Endothelial cell of umbilical vein (primary cell): ENCODE results near the gene PDE11A. TPM values are rescaled to one million over a fixed set of nuclear protein-coding genes. Genes with fewer than 3 reads are reported as not detected.

Source experiments
- BruUV-seq: library from RNA; stranded (reverse); fragments of 400-500 nt; replicated peaks from 2 replicates; lab custom pipeline; 2021; lab: Mats Ljungman, UMichigan
- CTCF ChIA-PET: fragments of 300-600, 350-600 bp; sonication (Branson Sonifier 250); formaldehyde crosslinking; loops from one replicate; lab custom pipeline; 2021; ENCODE audit warnings: antibody characterized with exemption, inconsistent platforms; lab: Charles Lee
- POLR2A ChIA-PET: fragments of 300-600, 350-600 bp; sonication (Branson Sonifier 250); formaldehyde crosslinking; loops from one replicate; lab custom pipeline; 2021; ENCODE audit warnings: antibody characterized with exemption, inconsistent platforms; lab: Charles Lee
- DNase-seq: peaks from one replicate; pipeline ENCODE4 v3.0.0-alpha.2; 2011; ENCODE audit warnings: low read depth, low spot score
- FAIRE-seq: peaks from 2 replicates; lab custom pipeline; 2011; peaks lifted over from hg19 to GRCh38; lab: Jason Lieb, UNC
- H2AFZ ChIP-seq: 2 replicates; pipeline ENCODE4 v1.6.0; 2012; ENCODE audit warnings: low read depth, low read length, control low read depth, inconsistent platforms
- H3K27ac ChIP-seq: 2 replicates; pipeline ENCODE4 v1.5.1; 2011; ENCODE audit warnings: low read depth, mild to moderate bottlenecking, control low read depth, low read length, moderate library complexity; ENCODE audit not compliant: insufficient read depth
- H3K27me3 ChIP-seq, 2 experiments: 2 replicates each; pipeline versions ENCODE4 v1.6.0 to v1.6.1; 2011; ENCODE audit warnings: low read length in 2 of 2, mixed read lengths in 1 of 2; ENCODE audit not compliant: control insufficient read depth in 2 of 2, insufficient read depth in 2 of 2
- H3K36me3 ChIP-seq, 2 experiments: 2 replicates in 1 of 2; 3 replicates in 1 of 2; pipeline ENCODE4 v1.5.1; 2011; ENCODE audit warnings: low read length in 2 of 2, mild to moderate bottlenecking in 1 of 2, moderate library complexity in 1 of 2; ENCODE audit not compliant: control insufficient read depth in 2 of 2, insufficient read depth in 2 of 2; ENCODE audit errors: extremely low read depth in 1 of 2
- H3K4me1 ChIP-seq: 3 replicates; pipeline ENCODE4 v1.5.1; 2011; ENCODE audit warnings: mild to moderate bottlenecking, low read length; ENCODE audit not compliant: control insufficient read depth, insufficient read depth; ENCODE audit errors: extremely low read depth
- H3K4me2 ChIP-seq: 2 replicates; pipeline ENCODE4 v1.6.1; 2011; ENCODE audit warnings: low read length, control low read depth, mixed read lengths; ENCODE audit not compliant: insufficient read depth
- H3K4me3 ChIP-seq, 3 experiments: fragments of 200-600 bp in 1 of 3; sonication (generic), shearing (Covaris generic) in 1 of 3; replicated peaks in 1 of 3; 2 replicates each; pipeline ENCODE4 v1.5.1; 2011 to 2016; ENCODE audit warnings: control low read depth in 3 of 3, low read length in 3 of 3, mild to moderate bottlenecking in 2 of 3, inconsistent platforms in 1 of 3, low read depth in 1 of 3, moderate library complexity in 1 of 3; ENCODE audit not compliant: insufficient read depth in 1 of 3
- H3K79me2 ChIP-seq: 2 replicates; pipeline ENCODE4 v1.6.0; 2012; ENCODE audit warnings: low read length, inconsistent platforms; ENCODE audit not compliant: control insufficient read depth, insufficient read depth
- H3K9ac ChIP-seq: replicated peaks from 2 replicates; pipeline ENCODE3; 2011; ENCODE audit warnings: low read length, control low read depth; ENCODE audit not compliant: insufficient read depth; ENCODE audit errors: extremely low read depth
- H3K9me1 ChIP-seq: replicated peaks from 3 replicates; pipeline ENCODE4 v1.6.0; 2011; ENCODE audit warnings: mild to moderate bottlenecking, low read length; ENCODE audit not compliant: control insufficient read depth, insufficient read depth; ENCODE audit errors: extremely low read depth
- H3K9me3 ChIP-seq: replicated peaks from 2 replicates; pipeline ENCODE4 v1.5.1; 2012; ENCODE audit warnings: low read length, inconsistent platforms; ENCODE audit not compliant: control insufficient read depth, insufficient read depth
- H4K20me1 ChIP-seq: replicated peaks from 2 replicates; pipeline ENCODE3; 2011; ENCODE audit warnings: mild to moderate bottlenecking, low read length; ENCODE audit not compliant: control insufficient read depth, insufficient read depth; ENCODE audit errors: extremely low read depth
- CTCF ChIP-seq, 2 donors: IDR thresholded peaks; 1 replicate in 1 of 2; 2 replicates in 1 of 2; pipeline ENCODE4 v1.5.1; 2011; ENCODE audit warnings: low read length in 2 of 2, mild to moderate bottlenecking in 2 of 2, moderate library complexity in 2 of 2, control low read depth in 1 of 2, inconsistent platforms in 1 of 2, low read depth in 1 of 2; ENCODE audit not compliant: insufficient read depth in 1 of 2; ENCODE audit errors: extremely low read depth in 1 of 2
- EZH2 ChIP-seq: IDR thresholded peaks from 2 replicates; pipeline ENCODE4 v1.6.1; 2012; ENCODE audit warnings: borderline replicate concordance, low read depth, mild to moderate bottlenecking, moderate library complexity, low read length, inconsistent platforms; ENCODE audit not compliant: severe bottlenecking
- FOS ChIP-seq: IDR thresholded peaks from 2 replicates; pipeline ENCODE4 v1.6.1; 2011; ENCODE audit warnings: mild to moderate bottlenecking, low read length, moderate library complexity, borderline replicate concordance; ENCODE audit not compliant: insufficient read depth
- GATA2 ChIP-seq: IDR thresholded peaks from 2 replicates; pipeline ENCODE4 v1.7.0; 2011; ENCODE audit warnings: low read depth, mild to moderate bottlenecking, moderate library complexity, mixed read lengths, low read length; ENCODE audit not compliant: insufficient read length, insufficient read depth
- JUN ChIP-seq: IDR thresholded peaks from 2 replicates; pipeline ENCODE4 v1.6.1; 2011; ENCODE audit warnings: borderline replicate concordance, low read depth; ENCODE audit not compliant: insufficient read length, insufficient read depth
- MAX ChIP-seq: IDR thresholded peaks from 2 replicates; pipeline ENCODE4 v1.6.1; 2011; ENCODE audit not compliant: insufficient read depth, insufficient read length
- MYC ChIP-seq: IDR thresholded peaks from one replicate; pipeline ENCODE4 v1.6.1; 2011; ENCODE audit warnings: mild to moderate bottlenecking, low read depth, low read length
- POLR2A ChIP-seq: IDR thresholded peaks from 2 replicates; pipeline ENCODE4 v1.6.1; 2012; ENCODE audit warnings: low read depth, mild to moderate bottlenecking, control low read depth, low read length
- POLR2AphosphoS5 ChIP-seq: IDR thresholded peaks from 2 replicates; pipeline ENCODE4 v1.6.1; 2012; ENCODE audit warnings: low read depth, mild to moderate bottlenecking, control low read depth, low read length, moderate library complexity; ENCODE audit not compliant: insufficient read depth
- dilution Hi-C: fragments of 300-500 bp; cut with MboI; formaldehyde crosslinking; loops from one replicate; pipeline ENCODE4 v1.15.0; 2019; ENCODE audit warnings: low sequenced_read_pairs; ENCODE audit not compliant: extremely low pct_ligation_motif_present
- intact Hi-C: fragments of 100-400 bp; cut with micrococcal nuclease; formaldehyde crosslinking; loops from one replicate; pipeline ENCODE4 v1.10.0; 2022
- polyA plus RNA-seq, 4 experiments: library from polyadenylated mRNA; depleted of rRNA in 3 of 4; stranded (reverse) in 3 of 4; unstranded in 1 of 4; fragments of >200 nt; gene quantifications; 2 replicates each; pipeline versions ENCODE4 v1.2.1 to v1.2.3, GENCODE V29; 2011 to 2012; ENCODE audit warnings: missing spikeins in 1 of 4
- total RNA-seq: library from RNA; stranded (reverse); gene quantifications from 2 replicates; pipeline ENCODE4 v1.2.3, GENCODE V29; 2021

PDE11A gene
- total and polyA plus RNA-seq, 2 donors (not counting 3 experiments of a cell fraction or from before 2014, with no cell fraction given): 0.07 to 0.51 TPM

- FAIRE-seq (no peak), DNase-seq (no peak)
- H3K9me1 ChIP-seq: no peaks in the 10 kb centered on the region
- ChIA-PET POLR2A (no interaction called here), CTCF (interaction anchor here (1.1 kb wide), 1 partner anchor 13 kb away, joined by 3 read pairs; no protein-coding TSS in a partner anchor)
- intact Hi-C loops: loop anchor here (2.0 to 5.0 kb wide), 4 partner anchors 65 to 451 kb away; partner anchors contain the start of gene NFE2L2
- peak overlapping the region in 2 of 3 experiments; percentile 46 to 94 for H3K4me3 ChIP-seq
- H2AFZ ChIP-seq: peak overlapping the region; percentile 80
- H3K4me2 ChIP-seq: peak overlapping the region; percentile 49
- H3K36me3 ChIP-seq: no peaks in the 10 kb centered on the region
- H4K20me1 ChIP-seq: no peaks in the 10 kb centered on the region
- TF ChIP-seq MAX (no peak), POLR2A (no peak), FOS (no peak), MYC (no peak), GATA2 (no peak), EZH2 (no peak), JUN (no peak), CTCF (IDR thresholded peaks at IDR 0.05; ENCODE audit: extremely low read depth in 1 of 2, insufficient read depth in 1 of 2, low read depth in 1 of 2, low read length in 2 of 2) (no peak), POLR2AphosphoS5 (no peak)
- no peaks in the 10 kb centered on the region for H3K79me2 ChIP-seq
- no TSS peak for BruUV-seq
- H3K9ac ChIP-seq: peak overlapping the region; percentile 79
- H3K9me3 ChIP-seq: no peaks in the 10 kb centered on the region
- no peaks in the 10 kb centered on the region for H3K4me1 ChIP-seq
- dilution Hi-C loops: no loop called here
- H3K27ac ChIP-seq: peak overlapping the region; percentile 76
- no peaks in the 10 kb centered on the region for H3K27me3 ChIP-seq
Measured at GRCh38 chr2:177617849-177618248, 454.7 kb downstream of the PDE11A start.
